A549 treated with dexamethasone at 1 μM for 4 hours (cell line): Measurements from ENCODE around the gene KRT73. TPM values are rescaled to one million over a fixed set of nuclear protein-coding genes. Genes with fewer than 3 reads are reported as not detected.

Experiments used
- total RNA-seq: library from RNA; stranded (reverse); fragments of 200-300 nt; extraction: Qiagen RNA extraction; gene quantifications from 5 replicates; pipeline ENCODE4 v1.2.3, GENCODE V29; 2022

Gene KRT73
- not detected in 5 replicates for total RNA-seq

GRCh38 chr12:52618216-52618615 is at the start of gene KRT73:
Gene KRT73, minus strand, starts transcription at chr12:52618559. Its CDS starts 35 bp downstream, at chr12:52618524.

GRCh38 chr12:52651726-52652261 is 33.4 kb upstream of the KRT73 start, which contains the start of gene KRT2:
Gene KRT2, minus strand, starts transcription at chr12:52652211. Its CDS starts 69 bp downstream, at chr12:52652142.

GRCh38 chr12:52600941-52601481 is 17.3 kb downstream of the KRT73 start, which contains the start of gene KRT72:
Gene KRT72, minus strand, starts transcription at chr12:52601463. Its CDS starts 11 bp downstream, at chr12:52601452.

GRCh38 chr12:52573743-52574142 is 44.6 kb downstream of the KRT73 start, which contains the start of gene KRT74:
Gene KRT74, minus strand, starts transcription at chr12:52573843. Its CDS starts 66 bp downstream, at chr12:52573777.

Other genes with a start within 250 kb of the KRT73 start
- gene KRT84, start 232.9 kb downstream of the KRT73 start, total RNA-seq: not detected in 5 replicates
- not detected in 5 replicates for gene KRT82, start 212.2 kb downstream of the KRT73 start, total RNA-seq
- 0.08 to 0.20 TPM (median 0.14 TPM) in 5 replicates for gene KRT75, start 184.2 kb downstream of the KRT73 start, total RNA-seq
- 0.03 to 0.06 TPM in 2 of 5 replicates, not detected in the others for gene KRT6B, start 166.4 kb downstream of the KRT73 start, total RNA-seq
- 0.07 TPM in 1 of 5 replicates, not detected in the others for gene KRT6C, start 144.8 kb downstream of the KRT73 start, total RNA-seq
- 11.5 to 16.2 TPM (median 14.0 TPM) in 5 replicates for gene KRT6A, start 125.3 kb downstream of the KRT73 start, total RNA-seq
- gene KRT5, start 98.2 kb downstream of the KRT73 start, total RNA-seq: 0.46 to 1.5 TPM (median 0.70 TPM) in 5 replicates
- 0.06 TPM in 1 of 5 replicates, not detected in the others for gene KRT71, start 65.4 kb downstream of the KRT73 start, total RNA-seq
- gene KRT74, start 44.7 kb downstream of the KRT73 start, total RNA-seq: not detected in 5 replicates
- not detected in 5 replicates for gene KRT72, start 17.1 kb downstream of the KRT73 start, total RNA-seq
- not detected in 5 replicates for gene KRT2, start 33.7 kb upstream of the KRT73 start, total RNA-seq
- gene KRT1, start 61.8 kb upstream of the KRT73 start, total RNA-seq: not detected in 5 replicates
- gene KRT77, start 85.0 kb upstream of the KRT73 start, total RNA-seq: not detected in 5 replicates
- gene KRT76, start 158.8 kb upstream of the KRT73 start, total RNA-seq: not detected in 5 replicates
- 0.05 to 0.06 TPM (median 0.05 TPM) in 3 of 5 replicates, not detected in the others for gene KRT3, start 177.6 kb upstream of the KRT73 start, total RNA-seq
- gene KRT4, start 195.6 kb upstream of the KRT73 start, total RNA-seq: 2.1 to 3.7 TPM (median 3.0 TPM) in 5 replicates
- 0.06 to 0.17 TPM (median 0.06 TPM) in 3 of 5 replicates, not detected in the others for gene KRT79, start 215.8 kb upstream of the KRT73 start, total RNA-seq
- gene KRT78, start 230.4 kb upstream of the KRT73 start, total RNA-seq: 0.12 to 0.36 TPM (median 0.19 TPM) in 4 of 5 replicates, not detected in the other